Omental fat pad (tissue), 4 donors: ENCODE data around the gene MSX2. TPM values are rescaled to one million over a fixed set of nuclear protein-coding genes. Genes with fewer than 3 reads are reported as not detected.

Source experiments
- ATAC-seq: fragments of 150-250 bp; one replicate; pipeline ENCODE4 v1.9.1; 2016; ENCODE audit warnings: mild to moderate bottlenecking, moderate library complexity; ENCODE audit not compliant: low FRiP score
- DNase-seq: peaks from one replicate; pipeline ENCODE4 v3.0.0-alpha.2; 2019; ENCODE audit warnings: low spot score
- total RNA-seq, 4 donors: library from RNA; depleted of rRNA; stranded (reverse); fragments of >200 nt; gene quantifications; one replicate each; pipeline ENCODE4 v1.1.0, GENCODE V29; 2016
- TF ChIP-seq, protein P1 (sequence below), 3 donors: fragments of 450-650 bp; IDR thresholded peaks; one replicate each; pipeline ENCODE4 v1.5.1; 2016 to 2017; ENCODE audit warnings: antibody characterized with exemption in 3 of 3, mild to moderate bottlenecking in 3 of 3, moderate library complexity in 2 of 3

MSX2 gene
- total RNA-seq, 4 donors from 2014 or later, result 0.75 to 1.4 (median 1.2) TPM; not detected in 1

DNA sequence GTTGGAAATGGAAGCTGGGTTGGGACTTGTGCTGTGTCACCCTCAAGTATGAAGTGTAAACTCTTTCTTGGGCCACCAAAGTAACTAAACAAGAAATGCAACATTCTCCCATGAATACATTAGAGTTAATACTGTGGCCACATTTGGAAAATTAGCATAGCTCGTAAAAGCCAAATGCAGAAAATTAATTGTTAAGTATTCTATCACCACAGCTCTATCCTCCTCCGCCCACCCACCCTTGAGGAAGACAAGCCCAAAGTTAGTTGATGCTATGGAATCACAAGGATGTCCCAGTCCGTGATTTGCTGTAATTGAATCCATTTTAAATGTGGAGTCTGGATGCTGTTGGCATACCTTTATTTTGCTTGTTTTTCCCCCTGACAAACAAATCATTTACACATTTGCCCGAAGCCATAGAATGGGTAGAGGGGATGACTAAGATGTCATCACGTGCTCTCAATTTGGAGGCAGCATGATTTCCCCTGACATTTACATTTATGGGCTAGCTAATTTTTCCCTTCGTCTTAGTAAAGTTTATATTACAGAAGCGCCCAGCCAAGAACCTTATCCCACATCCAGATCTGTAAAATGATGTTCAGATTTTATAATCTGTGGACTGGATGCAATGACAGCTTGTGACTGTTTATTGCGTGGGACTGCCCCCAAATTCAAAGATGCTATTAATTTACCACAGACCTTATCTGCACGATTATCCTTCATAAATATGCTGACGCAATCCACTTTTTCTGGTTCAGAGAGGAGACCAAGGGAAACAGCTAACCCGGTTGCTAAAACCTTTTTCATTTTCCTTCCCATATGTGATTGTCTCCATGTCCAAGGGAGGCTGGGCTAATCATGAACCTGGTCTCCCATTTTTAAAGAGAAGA is 3.7 kb downstream of the MSX2 start:
- DNase-seq (no peak), ATAC-seq (no peak)
- TF ChIP-seq, protein P1, sequence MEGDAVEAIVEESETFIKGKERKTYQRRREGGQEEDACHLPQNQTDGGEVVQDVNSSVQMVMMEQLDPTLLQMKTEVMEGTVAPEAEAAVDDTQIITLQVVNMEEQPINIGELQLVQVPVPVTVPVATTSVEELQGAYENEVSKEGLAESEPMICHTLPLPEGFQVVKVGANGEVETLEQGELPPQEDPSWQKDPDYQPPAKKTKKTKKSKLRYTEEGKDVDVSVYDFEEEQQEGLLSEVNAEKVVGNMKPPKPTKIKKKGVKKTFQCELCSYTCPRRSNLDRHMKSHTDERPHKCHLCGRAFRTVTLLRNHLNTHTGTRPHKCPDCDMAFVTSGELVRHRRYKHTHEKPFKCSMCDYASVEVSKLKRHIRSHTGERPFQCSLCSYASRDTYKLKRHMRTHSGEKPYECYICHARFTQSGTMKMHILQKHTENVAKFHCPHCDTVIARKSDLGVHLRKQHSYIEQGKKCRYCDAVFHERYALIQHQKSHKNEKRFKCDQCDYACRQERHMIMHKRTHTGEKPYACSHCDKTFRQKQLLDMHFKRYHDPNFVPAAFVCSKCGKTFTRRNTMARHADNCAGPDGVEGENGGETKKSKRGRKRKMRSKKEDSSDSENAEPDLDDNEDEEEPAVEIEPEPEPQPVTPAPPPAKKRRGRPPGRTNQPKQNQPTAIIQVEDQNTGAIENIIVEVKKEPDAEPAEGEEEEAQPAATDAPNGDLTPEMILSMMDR (IDR thresholded peaks at IDR 0.05), result no peak

DNA sequence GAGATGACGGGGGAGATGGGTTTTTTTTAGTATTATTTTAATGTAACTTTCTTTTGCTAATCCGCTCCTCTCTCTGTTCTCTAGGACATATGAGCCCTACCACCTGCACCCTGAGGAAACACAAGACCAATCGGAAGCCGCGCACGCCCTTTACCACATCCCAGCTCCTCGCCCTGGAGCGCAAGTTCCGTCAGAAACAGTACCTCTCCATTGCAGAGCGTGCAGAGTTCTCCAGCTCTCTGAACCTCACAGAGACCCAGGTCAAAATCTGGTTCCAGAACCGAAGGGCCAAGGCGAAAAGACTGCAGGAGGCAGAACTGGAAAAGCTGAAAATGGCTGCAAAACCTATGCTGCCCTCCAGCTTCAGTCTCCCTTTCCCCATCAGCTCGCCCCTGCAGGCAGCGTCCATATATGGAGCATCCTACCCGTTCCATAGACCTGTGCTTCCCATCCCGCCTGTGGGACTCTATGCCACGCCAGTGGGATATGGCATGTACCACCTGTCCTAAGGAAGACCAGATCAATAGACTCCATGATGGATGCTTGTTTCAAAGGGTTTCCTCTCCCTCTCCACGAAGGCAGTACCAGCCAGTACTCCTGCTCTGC is 4.8 kb downstream of the MSX2 start:
- TF ChIP-seq, protein P1 (IDR thresholded peaks at IDR 0.05), result no peak
- ATAC-seq (no peak), DNase-seq (no peak)

DNA sequence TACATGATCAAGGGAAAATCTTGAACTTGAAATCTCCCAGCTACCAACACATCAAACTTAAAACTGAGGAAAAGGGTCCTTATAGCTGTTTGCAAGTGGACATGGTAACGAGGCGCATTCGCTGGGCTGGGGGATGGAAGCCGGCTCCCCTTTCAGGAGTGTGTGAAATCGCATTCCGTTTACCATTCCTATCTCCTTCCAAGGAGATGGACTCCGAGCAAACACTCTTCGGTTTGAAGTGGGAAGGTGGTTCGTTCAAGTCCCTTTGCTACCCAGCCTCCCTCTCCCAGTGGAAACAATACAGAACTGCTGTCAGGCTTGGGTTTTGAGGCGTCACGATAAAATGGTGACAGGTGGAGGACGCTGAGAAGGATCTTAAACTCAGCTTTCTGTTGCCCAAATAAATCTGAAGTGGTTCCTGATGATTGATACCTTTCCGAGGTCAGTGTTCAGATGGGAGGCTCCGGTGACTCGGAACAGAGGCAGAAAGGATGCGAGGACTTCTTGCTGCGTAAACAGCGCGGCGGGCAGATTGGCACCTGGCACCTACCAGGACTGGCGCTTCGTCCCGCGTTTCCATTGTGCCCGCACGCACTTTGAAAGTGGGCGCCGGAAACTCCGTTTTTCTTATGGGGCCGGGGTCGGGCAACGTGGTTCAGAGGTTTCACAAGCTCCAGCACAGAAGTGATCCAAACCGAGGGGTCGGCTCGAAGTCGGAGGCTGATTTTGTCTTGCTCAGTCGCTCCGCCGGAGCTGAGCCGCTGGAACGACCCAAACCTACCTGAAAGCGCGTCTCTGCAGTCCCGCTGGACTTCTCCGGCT is 7.0 kb downstream of the MSX2 start:
- ATAC-seq (no peak), DNase-seq (no peak)
- TF ChIP-seq, protein P1 (IDR thresholded peaks at IDR 0.05), result no peak

DNA sequence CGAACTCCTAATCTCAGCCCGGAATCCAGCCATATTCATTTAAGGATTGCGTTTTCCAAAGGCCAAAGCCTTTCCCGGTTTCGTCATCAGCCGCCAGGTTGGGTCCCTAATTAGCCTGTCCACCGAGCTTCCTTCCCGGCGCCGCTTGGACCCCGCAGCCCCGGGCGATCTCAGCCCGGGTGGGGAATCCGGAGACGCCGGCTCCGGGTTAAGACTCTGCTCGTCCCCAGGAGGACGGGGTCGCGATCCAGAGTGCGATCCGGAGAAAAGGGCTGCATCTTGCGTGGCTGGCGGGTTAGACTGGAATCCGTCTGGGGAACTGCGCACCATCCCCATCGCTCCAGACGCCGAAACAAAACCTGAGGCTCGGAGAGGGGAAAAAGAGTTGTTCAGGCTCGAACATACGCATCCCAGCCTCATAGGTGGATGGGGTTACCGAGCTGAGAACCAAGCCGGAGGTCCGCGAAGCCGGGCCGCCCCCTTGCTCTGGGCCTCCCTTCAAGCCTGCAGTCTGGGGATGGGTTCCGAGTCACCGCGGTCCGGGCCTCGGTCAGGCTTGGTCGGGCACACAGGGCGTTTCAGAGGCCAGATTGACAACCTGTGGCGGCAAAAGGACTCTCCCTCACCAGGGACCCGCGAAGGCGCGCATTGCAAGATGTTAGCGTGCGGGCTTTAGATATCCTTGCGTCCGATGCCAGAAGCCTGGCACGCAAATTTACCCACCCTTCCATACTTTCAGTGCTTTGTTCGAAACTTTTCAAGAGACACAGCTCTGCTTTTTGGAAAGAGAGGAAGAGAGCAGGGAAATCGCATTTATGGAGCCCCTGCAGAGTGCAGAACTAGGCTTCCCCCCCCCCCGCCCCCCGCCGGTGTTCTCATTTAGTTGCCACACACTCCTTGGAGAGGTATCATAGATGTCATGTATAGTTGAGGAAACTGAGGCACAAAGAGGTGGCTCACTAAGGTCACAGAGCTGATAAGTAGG is 7.9 kb downstream of the MSX2 start:
- DNase-seq, result no peak
- TF ChIP-seq, protein P1 (IDR thresholded peaks at IDR 0.05), result no peak
- no peak for ATAC-seq

DNA sequence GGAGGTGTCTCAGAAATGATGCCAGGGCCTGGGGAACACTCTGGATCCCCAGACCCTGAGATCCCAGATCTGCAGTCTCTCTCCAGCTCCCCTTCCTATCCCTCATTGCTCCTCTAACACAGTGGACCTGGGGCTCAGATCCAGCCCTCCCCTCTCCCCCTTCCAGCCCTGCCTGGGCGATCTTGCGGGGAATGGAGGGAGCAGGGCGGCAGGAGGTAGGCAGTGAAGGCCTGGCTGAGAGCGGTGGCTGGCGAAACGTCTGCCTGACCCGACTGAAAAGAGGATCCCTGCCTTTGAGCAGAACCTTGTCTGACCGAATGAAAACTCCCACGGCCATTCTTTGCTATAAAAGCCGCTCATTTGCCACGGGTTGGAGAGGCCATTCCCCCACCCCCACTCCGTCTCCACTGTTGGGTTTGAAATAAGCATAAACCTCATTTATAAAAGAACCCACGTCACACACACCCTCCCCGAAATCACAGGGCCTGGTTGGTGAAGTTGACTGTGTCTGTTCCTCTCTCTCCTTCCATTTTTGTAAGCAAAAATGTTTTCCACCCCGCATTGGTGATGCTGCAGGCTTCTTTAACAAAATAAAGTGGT is 8.8 kb downstream of the MSX2 start:
- TF ChIP-seq, protein P1 (IDR thresholded peaks at IDR 0.05), result no peak
- ATAC-seq (no peak), DNase-seq (no peak)

DNA sequence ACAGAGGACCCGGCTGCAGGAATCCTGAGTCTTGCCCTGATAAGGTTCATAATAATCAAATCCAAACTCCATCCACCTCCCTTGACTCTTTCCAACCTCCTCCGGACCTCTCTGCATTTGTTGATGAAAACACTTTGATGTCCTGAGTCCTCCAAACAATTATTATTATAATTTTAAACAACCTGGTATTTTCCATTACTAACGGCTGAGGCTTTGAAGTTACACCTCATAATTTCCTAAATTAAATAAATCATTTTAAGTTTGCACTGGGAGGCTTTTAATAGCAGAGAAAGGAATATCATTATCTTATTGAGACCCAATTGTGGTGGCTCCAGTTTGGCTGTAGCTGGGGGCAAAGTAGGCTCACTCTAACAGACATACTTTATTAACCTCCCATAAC is 9.5 kb downstream of the MSX2 start:
- TF ChIP-seq, protein P1 (IDR thresholded peaks at IDR 0.05), result no peak
- DNase-seq (no peak), ATAC-seq (no peak)
